HG03520 (cell line): ENCODE results near the gene SNX6.
"Not testable (repeated sequence)": the region's sequence is repeated elsewhere in the genome, so short reads cannot be mapped to it uniquely, and the experiment has no call there.

Experiments used
- ATAC-seq: cut with Tn5 transposase; IDR thresholded peaks from one replicate; pipeline ENCODE4 v1.9.1; 2021; ENCODE audit warnings: mild to moderate bottlenecking, moderate library complexity; ENCODE audit not compliant: unreplicated experiment

SNX6 gene

GRCh38 chr14:34640826-34641225 lies 10.9 kb upstream of the SNX6 start:
- no peak for ATAC-seq

- ATAC-seq, result not testable (repeated sequence)
Observed at GRCh38 chr14:34634360-34634771, 4.4 kb upstream of the SNX6 start.

DNA sequence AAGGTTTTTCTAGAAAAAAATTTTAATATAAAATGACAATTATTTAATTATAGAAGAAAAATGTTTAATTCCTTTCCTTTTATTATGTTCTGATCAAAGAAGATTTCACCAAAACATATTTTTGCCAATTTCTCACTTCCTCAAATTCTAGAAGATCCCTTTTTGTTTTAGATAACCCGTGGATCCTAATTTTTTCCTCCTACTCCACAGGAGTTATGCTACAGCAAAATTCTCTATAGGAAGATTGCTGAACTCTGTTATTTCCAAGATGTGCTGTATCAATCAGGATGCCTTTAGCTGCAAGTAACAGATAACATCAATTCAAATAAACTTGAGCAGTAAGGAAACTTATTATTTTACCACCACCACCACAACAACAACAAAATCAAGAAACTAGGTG lies 3.8 kb upstream of the SNX6 start:
- ATAC-seq, result no peak

DNA sequence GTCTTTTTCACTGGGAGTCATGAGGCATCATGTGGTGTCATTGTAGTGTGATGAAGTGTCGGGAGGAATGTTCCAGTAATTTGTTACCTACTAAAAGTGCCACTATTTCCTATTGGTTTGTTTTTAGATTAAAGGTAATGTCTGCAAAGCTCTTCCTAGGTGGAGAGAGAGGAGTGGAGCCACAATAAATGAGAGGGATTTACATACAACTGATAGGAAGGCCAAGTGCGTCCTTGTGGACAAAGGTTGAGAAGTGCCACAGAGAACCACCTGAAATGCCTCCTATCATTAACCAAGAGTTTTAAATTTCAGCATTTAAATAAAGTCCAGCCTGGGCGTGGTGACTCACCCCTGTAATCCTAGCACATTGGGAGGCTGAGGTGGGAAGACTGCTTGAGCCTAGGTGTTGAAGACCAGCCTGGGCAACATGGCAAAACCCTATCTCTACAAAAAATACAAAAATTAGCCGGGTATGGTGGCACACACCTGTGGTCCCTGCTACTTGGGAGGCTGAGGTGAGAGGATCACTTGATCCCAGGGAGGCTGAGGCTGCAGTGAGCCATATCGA lies 2.5 kb upstream of the SNX6 start:
- no peak for ATAC-seq

- ATAC-seq, result no peak
Observed at GRCh38 chr14:34629344-34629656, 648 bp downstream of the SNX6 start.

DNA sequence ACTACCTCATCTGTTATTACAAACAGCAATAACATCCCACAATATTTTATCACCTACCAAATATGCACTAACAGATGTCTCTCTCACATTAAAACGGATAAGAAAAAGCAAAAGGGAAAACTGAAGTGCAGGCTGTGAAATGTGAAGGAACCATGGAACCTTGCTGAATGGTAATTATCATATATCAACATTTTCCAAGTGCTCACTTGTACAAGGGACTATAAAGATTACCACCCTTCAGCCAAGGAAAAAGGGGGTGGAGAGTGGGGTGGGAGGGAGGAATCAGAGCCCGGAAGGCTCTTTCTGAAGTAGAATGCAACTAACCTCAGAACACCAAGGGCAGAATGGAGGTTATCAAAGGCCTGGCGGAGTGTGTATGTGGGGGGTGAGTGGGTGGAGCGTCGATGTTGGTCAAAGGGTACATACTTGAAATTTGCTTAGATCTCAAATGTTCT lies 1.2 kb downstream of the SNX6 start:
- ATAC-seq, result no peak

- no peak for ATAC-seq
Observed at GRCh38 chr14:34623506-34623905, 6.4 kb downstream of the SNX6 start.

- no peak for ATAC-seq
Observed at GRCh38 chr14:34620839-34621238, 9.1 kb downstream of the SNX6 start.

- ATAC-seq, result no peak
Observed at GRCh38 chr14:34620115-34620514, 9.8 kb downstream of the SNX6 start.

DNA sequence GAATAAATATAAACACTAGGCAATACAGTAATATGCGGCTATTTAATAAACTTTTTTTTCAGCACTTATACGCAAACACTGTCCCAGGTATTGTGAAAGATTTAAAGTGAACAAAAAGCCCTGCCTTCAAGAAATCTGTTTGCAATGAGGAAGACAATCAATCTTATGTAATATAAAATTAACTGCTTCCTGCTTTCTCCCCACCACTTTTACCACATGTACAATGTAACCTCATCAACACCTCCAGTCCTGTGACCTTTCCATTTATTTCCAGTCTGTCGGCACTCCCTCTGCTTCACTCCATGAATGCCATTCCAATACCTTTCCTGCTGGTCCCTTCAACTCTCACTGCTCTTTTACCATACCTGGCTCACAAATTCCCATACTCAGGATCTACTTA lies 10.5 kb downstream of the SNX6 start:
- ATAC-seq, result no peak

DNA sequence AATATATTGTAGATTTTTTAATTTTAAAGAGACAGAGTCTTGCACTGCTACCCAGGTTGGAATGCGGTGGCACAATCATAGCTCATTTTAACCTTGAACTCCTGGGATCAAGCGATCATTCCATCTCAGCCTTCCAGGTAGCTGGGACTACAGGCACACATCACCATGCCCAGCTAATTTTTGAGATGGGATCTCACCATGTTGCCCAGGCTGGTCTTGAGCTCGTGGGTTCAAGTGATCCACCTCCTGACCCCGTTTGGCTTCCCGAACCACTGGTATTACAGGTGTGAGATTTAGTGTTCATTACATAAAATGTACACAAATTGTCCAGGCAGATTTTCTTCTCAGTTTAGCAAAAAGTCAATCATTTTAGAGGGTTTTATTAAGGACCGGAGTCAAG lies 13.6 kb downstream of the SNX6 start:
- ATAC-seq, result no peak

DNA sequence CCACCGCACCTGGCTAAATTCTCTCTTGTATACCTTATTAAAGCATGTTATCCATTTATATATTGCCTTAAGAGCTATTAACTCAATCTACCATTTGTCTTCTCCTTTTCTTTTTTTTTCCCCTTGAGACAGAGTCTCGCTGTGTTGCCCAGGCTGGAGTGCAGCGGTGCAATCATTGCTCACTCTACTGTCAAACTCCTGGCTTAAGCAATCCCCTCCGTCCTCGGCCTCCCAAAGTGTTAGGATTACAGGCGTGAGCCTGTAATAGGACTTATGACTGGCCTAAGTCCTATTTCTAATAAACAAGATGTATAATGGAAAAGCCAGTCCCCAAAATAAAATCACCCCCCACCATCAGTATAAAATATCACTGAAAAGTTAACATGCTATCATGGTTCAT lies 14.4 kb downstream of the SNX6 start:
- no peak for ATAC-seq

GRCh38 chr14:34614638-34615037 lies 15.3 kb downstream of the SNX6 start:
- ATAC-seq, result no peak

- no peak for ATAC-seq
Observed at GRCh38 chr14:34610101-34610500, 19.8 kb downstream of the SNX6 start.

DNA sequence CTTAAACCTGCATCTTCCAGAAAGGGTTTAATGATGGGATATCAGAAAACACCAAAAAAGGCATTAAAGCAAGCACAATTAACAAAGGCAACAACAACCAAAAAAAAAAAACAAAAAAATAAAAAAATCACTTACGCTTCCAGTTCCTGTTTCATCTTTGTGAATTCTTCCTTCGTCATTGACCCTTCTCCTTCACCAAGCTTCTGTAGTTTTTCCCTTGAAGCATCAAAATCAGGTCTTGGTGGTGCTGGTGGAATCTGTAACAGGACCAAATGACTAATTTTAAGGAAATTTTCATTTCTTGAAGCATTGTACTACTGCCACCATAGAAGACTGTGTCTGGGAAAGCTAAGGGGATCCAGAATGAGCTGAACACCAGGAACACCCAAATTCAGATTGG lies 24.5 kb downstream of the SNX6 start:
- no peak for ATAC-seq

GRCh38 chr14:34604995-34605394 lies 25.0 kb downstream of the SNX6 start:
- ATAC-seq, result no peak

DNA sequence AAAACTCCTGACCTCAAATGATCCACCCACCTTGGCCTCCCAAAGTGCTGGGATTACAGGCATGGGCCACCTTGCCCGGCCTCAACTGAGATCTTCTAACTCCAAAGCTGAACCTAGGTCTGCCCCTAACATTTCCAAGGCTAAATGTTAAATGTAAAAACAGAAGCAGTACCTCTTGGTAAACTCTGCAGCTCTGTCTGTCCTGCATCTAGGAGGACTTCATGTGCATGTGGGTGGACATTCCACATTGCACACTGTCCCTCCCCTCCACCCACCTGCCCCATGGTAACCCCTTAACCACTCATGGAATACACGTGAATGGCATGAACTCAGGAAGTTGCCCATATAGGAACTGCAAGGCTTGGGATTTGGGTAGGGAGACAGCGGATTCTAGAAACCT lies 33.1 kb downstream of the SNX6 start:
- no peak for ATAC-seq

DNA sequence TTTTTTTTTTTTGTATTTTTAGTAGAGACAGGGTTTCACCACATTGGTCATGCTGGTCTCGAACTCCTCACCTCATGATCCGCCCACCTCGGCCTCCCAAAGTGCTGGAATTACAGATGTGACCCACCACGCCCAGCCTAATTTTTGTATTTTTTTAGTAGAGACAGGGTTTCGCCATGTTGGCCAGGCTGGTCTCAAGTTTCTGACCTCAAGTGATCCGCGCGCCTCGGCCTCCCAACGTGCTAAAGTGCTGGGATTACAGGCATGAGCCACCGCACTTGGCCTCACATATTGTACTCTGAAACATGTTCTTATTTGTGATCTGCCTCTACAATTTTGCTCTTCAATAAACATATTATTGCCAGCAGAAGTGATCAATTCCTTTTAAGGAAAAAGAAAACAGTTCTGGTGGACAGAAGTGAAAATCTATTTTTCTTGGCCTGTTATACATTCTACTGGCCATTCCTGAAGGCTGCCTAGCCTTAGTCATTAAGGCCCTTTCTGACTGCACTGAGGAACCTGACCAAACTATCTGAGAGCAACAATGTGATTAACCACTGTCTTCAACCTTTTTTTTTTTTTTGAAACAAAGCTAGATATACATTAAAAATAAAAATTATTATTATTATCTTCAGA lies 36.1 kb downstream of the SNX6 start:
- no peak for ATAC-seq

- ATAC-seq, result no peak
Observed at GRCh38 chr14:34592623-34593022, 37.3 kb downstream of the SNX6 start.

DNA sequence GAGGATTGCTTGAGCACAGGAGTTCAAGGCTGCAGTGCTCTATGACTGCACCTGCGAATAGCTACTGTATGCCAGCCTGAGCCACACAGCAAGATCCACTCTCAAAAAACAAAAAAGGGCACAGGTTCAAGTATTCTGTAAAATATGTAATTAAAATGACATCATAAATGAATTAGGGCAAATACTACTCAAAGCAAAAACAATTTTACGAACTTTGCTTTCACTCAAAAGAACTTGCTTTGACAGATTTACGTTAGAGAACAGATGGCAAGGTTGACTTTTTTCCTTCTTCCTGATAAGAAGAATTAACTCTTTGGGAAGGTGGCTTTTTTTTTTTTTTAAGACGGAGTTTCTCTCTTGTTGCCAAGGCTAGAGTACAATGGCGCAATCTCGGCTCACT lies 46.4 kb downstream of the SNX6 start:
- ATAC-seq, result no peak

GRCh38 chr14:34582117-34582680 lies 47.7 kb downstream of the SNX6 start:
- ATAC-seq, result no peak

DNA sequence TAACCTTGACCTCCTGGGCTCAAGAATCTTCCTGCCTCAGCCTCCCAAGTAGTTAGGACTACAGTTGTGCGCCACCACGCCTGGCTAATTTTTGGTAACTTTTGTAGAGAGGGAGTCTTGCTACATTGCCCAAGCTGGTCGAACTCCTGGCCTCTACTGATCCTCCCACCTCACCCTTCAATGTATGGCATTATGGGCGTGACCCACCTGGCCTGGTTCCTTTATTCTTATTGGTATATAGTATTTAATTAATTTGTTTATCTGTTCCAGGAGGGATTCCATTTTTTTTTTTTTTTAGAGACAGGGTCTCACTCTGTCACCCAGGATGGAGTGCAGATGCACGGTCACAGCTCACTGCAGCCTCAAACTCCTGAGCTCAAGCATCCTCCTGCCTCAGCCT lies 49.6 kb downstream of the SNX6 start:
- no peak for ATAC-seq

DNA sequence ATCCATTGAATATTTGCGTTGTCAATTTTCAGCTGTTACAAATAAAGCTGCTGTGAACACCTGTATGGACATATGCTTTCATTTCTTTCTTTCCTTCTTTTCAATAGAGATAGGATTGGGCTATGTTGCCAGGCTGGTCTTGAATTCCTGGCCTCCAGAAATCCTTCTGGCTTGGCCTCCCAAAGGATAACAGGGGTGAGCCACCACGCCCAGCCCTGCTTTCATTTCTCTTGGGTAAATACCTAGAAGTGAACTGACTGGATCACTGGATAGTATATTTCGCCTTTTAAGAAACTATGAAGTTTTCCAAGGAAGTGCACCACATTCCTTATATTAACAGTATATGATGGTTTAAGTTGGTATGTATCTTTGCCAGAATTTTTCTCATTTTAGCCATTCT lies 58.2 kb downstream of the SNX6 start:
- ATAC-seq, result no peak
